ENCODE results near the gene LRRC46. TPM values are rescaled to one million over a fixed set of nuclear protein-coding genes. Genes with fewer than 3 reads are reported as not detected.

Gene LRRC46
- total RNA-seq, 3 donors from 2014 or later (not counting 1 experiment from before 2014, with no cell fraction given) = 1.7 to 3.1 (median 2.7) TPM

- H3K36me3 ChIP-seq (ENCODE audit: control insufficient read depth, insufficient read depth, low read length) = no peaks in the 10 kb centered on the region
- Mint-ChIP-seq H3K27ac (no peak overlapping the region), H3K27me3 (ENCODE audit: low read depth in 2 of 2) (peaks cover 37 to 42% of the 10 kb centered on the region in 2 donors), H3K36me3 (no peaks in the 10 kb centered on the region), H3K4me3 (peak overlapping the region; percentile 84), H3K4me1 (peaks cover 11 to 17% of the 10 kb centered on the region in 2 donors), H3K9me3 (no peaks in the 10 kb centered on the region)
- ATAC-seq (peak; percentile 88 to 99 (median 98)), DNase-seq (peak; percentile 52 to 74)
- intact Hi-C loops (cut with micrococcal nuclease) = loop anchor here (1.0 kb wide), 3 partner anchors 14 to 126 kb away; no protein-coding TSS in a partner anchor
- peak; percentile 72 for TF ChIP-seq CTCF (IDR thresholded peaks at IDR 0.05)
- no peak overlapping the region for H3K27ac ChIP-seq (ENCODE audit: low read length)
- no peaks in the 10 kb centered on the region for H3K9me3 ChIP-seq (ENCODE audit: control insufficient read depth, insufficient read depth, low read length)
- peak overlapping the region; percentile 29 for H3K4me3 ChIP-seq (ENCODE audit: low read length)
- peaks cover 27% of the 10 kb centered on the region for H3K27me3 ChIP-seq (ENCODE audit: control insufficient read depth, insufficient read depth, low read length)
- WGBS (ENCODE audit: insufficient coverage) = 1% methylated on average over 68 of the region's 70 CpGs
- H3K4me1 ChIP-seq (ENCODE audit: control insufficient read depth, insufficient read depth, low read length) = peaks cover 8% of the 10 kb centered on the region
Observed at GRCh38 chr17:47789611-47790561, 41.6 kb upstream of the LRRC46 start.

- intact Hi-C loops (cut with micrococcal nuclease) = no loop called here
Observed at GRCh38 chr17:47791025-47791424, 40.4 kb upstream of the LRRC46 start.

GRCh38 chr17:47792457-47792856 is 39.0 kb upstream of the LRRC46 start:
- Mint-ChIP-seq H3K9me3 (no peaks in the 10 kb centered on the region), H3K27me3 (ENCODE audit: low read depth in 2 of 2) (peaks cover 41 to 47% of the 10 kb centered on the region in 2 donors), H3K36me3 (no peaks in the 10 kb centered on the region), H3K27ac (no peak overlapping the region), H3K4me3 (no peak overlapping the region), H3K4me1 (peaks cover 11 to 17% of the 10 kb centered on the region in 2 donors)
- no peak overlapping the region for H3K4me3 ChIP-seq (ENCODE audit: low read length)
- intact Hi-C loops (cut with micrococcal nuclease) = no loop called here
- WGBS (ENCODE audit: insufficient coverage) = no CpG with 5 or more reads among the region's 1 CpG
- peaks cover 30% of the 10 kb centered on the region for H3K27me3 ChIP-seq (ENCODE audit: control insufficient read depth, insufficient read depth, low read length)
- H3K36me3 ChIP-seq (ENCODE audit: control insufficient read depth, insufficient read depth, low read length) = no peaks in the 10 kb centered on the region
- H3K9me3 ChIP-seq (ENCODE audit: control insufficient read depth, insufficient read depth, low read length) = no peaks in the 10 kb centered on the region
- ATAC-seq (no peak), DNase-seq (no peak)
- H3K4me1 ChIP-seq (ENCODE audit: control insufficient read depth, insufficient read depth, low read length) = peaks cover 8% of the 10 kb centered on the region
- no peak for TF ChIP-seq CTCF (IDR thresholded peaks at IDR 0.05)
- no peak overlapping the region for H3K27ac ChIP-seq (ENCODE audit: low read length)

More at GRCh38 chr17:47791025-47791424, 40.4 kb upstream of the LRRC46 start:
- H3K27ac Mint-ChIP-seq = no peak overlapping the region
- H3K36me3 Mint-ChIP-seq = no peaks in the 10 kb centered on the region
- Histone ChIP-seq H3K9me3 (ENCODE audit: control insufficient read depth, insufficient read depth, low read length) (no peaks in the 10 kb centered on the region), H3K27me3 (ENCODE audit: control insufficient read depth, insufficient read depth, low read length) (peaks cover 30% of the 10 kb centered on the region), H3K4me1 (ENCODE audit: control insufficient read depth, insufficient read depth, low read length) (peaks cover 8% of the 10 kb centered on the region), H3K27ac (ENCODE audit: low read length) (no peak overlapping the region), H3K4me3 (ENCODE audit: low read length) (no peak overlapping the region), H3K36me3 (ENCODE audit: control insufficient read depth, insufficient read depth, low read length) (no peaks in the 10 kb centered on the region)
- H3K4me1 Mint-ChIP-seq = peaks cover 11 to 17% of the 10 kb centered on the region in 2 donors
- WGBS (ENCODE audit: insufficient coverage) = 50% methylated on average over 1 of the region's 3 CpGs
- H3K27me3 Mint-ChIP-seq (ENCODE audit: low read depth in 2 of 2) = peaks cover 41 to 47% of the 10 kb centered on the region in 2 donors
- no peaks in the 10 kb centered on the region for H3K9me3 Mint-ChIP-seq
- no peak for TF ChIP-seq CTCF (IDR thresholded peaks at IDR 0.05)
- peak overlapping the region; percentile 84 for H3K4me3 Mint-ChIP-seq
- no peak for DNase-seq
- ATAC-seq = no peak

Data from natural killer cell (primary cell).